GM21367 (cell line): ENCODE results near the gene EAF2.
"Not testable (repeated sequence)": the region's sequence is repeated elsewhere in the genome, so short reads cannot be mapped to it uniquely, and the experiment has no call there.

Experiments used
- ATAC-seq: cut with Tn5 transposase; IDR thresholded peaks from one replicate; pipeline ENCODE4 v1.9.1; 2021; ENCODE audit not compliant: unreplicated experiment

The EAF2 gene

DNA sequence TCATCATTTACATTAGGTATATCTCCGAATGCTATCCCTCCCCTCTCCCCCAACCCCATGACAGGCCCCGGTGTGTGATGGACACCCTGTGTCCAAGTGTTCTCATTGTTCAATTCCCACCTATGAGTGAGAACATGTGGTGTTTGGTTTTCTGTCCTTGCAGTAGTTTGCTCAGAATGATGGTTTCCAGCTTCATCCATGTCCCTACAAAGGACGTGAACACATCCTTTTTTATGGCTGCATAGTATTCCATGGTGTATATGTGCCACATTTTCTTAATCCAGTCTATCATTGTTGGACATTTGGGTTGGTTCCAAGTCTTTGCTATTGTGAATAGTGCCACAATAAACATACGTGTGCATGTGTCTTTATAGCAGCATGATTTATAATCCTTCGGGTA lies 22.8 kb downstream of the EAF2 start:
- ATAC-seq = not testable (repeated sequence)

DNA sequence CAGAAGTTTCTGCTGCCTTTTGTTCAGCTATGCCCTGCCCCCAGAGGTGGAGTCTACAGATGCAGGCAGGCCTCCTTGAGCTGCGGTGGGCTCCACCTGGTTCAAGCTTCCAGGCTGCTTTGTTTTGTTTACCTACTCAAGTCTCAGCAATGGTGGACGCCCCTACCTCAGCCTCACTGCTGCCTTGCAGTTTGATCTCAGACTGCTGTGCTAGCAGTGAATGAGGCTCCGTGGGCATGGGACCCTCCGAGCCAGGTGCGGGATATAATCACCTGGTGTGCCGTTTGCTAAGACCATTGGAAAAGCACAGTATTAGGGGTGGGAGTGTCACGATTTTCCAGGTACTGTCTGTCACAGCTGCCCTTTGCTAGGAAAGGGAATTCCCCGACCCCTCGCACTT lies 28.2 kb downstream of the EAF2 start:
- ATAC-seq = not testable (repeated sequence)

DNA sequence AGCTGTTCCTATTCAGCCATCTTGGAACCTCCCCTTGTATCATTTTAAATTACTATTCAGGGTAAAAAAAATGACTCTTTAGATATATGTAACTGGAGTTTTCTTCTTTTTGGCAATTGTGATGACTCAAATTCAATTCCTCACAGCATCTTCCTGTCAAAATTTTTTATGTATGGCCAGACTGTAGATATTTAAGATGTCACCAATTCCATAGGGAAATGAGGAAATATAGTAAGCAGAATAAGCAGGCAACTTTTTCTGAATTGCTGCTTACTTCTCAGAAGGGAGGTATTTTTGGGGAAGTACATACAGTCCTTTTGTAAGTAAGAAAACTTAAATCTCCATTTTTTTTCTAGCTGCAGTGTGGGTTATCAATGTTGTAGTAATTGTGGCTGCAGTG lies 28.8 kb downstream of the EAF2 start:
- no peak for ATAC-seq

DNA sequence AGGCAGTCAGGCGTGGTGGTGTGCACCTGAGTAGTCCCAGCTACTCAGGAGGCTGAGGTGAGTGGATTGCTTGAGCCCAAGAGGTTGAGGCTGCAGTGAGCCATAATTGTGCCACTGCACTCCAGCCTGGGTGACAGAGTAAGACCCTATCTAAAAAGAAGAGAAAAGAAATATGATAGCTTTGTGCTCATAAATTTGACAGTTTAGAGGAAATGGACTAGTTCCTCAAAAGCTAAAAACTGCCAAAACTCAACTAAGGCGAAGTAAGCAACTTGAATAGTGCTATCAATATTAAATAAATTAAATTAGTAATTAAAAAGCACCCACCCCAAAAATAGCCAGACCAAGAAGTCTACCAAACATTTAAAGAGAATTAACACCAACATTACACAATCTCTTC lies 34.7 kb downstream of the EAF2 start:
- no peak for ATAC-seq

DNA sequence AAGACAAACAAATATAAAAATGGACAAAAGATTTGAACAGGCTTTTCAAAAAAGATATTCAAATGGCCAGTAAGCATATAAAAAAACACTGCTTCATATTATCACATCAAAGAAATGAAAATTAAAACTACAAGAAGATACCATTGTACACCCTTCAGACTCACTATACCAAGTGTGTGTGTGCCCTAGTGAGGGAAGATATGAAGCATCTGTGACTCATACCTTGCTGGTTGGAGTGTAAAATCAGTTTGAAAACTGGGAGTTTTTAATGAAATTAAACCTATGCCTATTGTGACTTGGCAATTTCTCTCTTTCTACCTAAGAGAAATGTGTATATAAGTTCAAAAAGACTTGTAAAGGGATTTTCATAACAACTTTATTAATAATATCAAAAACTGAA lies 35.7 kb downstream of the EAF2 start:
- no peak for ATAC-seq

DNA sequence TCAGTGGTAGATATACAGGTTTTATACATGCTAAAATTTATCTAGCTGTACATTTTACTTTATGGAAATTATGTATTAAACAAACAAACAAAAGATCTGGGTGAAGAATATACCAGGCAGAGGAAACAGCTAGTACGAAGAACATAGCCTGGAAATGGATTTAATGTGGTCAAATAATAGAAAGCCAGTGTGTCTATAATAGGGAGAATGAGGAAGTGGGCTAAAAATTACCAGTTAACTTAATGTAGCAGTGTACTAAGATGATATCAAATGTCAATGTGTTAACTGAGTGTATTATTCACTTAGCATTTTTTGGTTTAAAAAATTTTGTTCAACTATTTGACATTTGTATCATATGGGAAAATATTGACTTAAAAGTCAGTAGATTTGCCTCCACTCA lies 36.4 kb downstream of the EAF2 start:
- ATAC-seq = no peak

DNA sequence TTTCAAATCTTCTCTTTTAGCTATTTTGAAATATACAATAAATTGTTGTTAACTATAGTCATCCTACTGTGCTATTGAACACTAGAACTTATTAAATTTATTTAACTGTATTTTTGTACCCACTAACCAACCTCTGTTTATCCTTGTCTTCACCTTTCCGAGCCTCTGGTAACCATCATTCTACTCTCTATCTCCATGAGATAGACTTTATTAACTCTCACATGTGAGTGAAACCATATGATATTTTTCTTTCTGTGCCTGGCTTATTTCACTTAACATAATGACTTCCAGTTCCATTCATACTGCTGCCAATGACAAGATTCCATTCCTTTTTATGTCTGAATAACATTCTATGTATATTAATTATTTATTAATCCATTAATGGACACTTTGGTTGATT lies 43.4 kb downstream of the EAF2 start:
- ATAC-seq = no peak

DNA sequence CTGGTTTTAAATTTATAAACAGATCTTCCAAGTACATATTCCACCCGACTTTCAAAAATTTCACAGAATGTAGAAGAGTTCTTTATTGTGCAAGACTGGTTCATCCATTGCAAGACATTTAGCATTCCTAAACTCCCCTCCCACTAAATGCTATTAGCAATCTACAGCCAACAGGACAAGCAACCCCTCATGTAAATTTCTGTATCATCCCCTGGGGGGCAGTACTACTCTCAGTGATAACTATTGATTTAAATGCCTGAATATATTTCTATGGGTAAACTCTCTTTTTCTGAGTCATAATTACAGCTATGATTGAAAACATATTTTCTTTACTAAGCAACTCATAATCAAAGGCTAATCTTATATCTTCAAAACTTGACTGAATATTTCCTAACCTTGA lies 48.5 kb downstream of the EAF2 start:
- no peak for ATAC-seq

DNA sequence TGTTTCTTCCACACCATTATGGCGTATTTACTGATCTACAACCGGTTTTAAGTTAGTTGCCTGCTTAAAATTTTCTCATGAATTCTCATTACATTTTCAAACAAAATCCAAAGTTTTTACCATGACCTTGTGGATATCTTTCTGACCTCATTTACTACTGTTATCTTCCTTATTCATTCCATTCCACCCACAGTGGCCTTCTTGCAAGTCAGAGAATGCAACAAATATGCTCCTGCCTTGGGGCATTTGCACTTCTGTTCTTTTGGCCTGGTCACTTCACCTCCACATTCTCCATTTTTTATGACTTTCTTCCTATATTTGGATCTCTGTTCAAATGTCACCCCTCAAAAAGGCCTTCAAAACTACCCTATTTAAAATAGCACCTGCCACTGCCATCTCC lies 50.4 kb downstream of the EAF2 start:
- no peak for ATAC-seq

DNA sequence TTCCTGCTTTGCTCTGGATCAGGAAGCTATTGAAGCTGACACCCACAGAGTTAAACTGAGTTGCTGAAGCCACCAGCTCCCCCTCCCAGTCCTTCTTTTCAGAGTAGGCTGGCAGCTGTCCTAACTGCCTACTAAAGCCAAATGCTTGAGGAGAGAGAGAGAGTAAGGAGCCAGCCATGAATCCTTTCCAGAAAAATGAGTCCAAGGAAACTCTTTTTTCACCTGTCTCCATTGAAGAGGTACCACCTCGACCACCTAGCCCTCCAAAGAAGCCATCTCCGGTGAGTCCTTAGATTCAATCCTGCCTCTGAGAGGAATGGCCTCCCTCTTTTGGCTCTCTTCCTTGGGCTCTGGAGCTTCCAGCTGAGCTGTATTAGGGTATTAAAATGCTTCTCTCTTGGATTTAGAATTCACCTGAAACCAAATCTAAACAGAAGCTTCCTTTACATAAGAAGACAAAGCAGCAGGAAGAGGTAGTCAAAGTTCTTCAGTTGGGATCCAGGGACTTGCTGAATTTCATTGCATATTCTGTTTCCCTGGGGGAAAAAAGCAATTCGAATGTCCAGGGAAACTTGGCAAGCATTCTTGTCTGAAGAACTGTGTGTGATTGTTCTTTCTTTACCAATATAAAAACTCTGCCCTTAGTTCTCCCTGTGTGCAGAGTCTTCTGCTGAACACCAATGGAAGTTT lies 59.4 kb downstream of the EAF2 start, which contains the start of gene SLC15A2:
Gene SLC15A2, plus strand, starts transcription at position 101 of the 690 bp plus-strand sequence. Its CDS starts 76 bp downstream, at position 177.
- ATAC-seq = no peak

DNA sequence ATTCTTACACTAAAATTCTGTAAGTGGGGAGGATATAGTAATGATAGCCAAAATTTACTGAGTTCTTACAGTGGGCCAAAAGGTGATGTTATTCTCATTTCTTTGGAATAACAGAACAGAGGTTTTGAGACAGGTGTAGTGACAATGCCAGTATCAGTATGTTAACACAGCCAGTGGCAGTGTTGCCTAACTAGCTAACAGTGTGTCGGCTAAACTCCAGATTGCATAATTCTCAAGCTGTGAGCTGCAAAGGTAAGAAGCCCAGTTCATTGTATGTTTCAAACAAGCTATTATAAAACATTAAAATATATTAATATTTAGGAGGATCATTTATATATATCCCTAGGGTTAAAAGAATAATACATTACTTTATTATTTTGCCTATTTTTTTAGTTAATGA lies 60.1 kb downstream of the EAF2 start:
- ATAC-seq = no peak

DNA sequence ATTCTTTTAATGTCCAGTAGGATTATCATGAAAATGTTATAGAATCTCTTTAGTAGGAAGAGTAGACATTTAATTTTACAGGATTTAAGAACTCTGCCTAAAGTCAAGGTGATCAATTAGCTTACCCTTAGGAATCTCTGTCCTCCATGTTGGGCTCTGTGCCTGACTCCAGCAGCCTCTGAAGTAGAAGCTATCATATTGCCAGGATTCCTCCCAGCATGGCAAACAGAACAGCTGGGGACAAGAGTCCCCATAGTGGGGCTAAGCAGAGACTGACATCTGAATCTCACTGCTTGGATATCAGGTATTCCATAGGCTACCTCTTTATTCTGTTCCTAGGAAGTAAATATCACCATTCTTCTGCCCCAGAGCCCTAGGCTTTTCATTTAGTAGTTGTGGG lies 60.7 kb downstream of the EAF2 start:
- ATAC-seq = no peak

DNA sequence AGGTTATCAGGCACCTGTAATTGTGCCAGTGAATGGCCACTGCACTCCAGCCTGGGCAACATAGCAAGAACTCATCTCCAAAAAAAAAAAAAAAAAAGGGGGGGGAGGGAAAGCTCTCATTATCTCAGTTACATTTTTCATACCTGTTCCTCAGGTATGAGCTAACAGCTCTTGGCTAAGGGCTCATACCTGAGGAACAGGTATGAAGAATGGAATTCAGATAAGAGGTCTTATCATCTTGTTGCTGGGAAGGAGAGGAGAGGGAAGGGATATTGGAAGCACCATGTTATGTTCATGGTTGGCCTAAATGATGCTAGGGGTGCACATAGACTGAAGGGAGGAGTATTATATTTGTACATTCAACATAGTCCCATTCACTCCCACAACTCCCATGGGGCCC lies 61.8 kb downstream of the EAF2 start:
- no peak for ATAC-seq

DNA sequence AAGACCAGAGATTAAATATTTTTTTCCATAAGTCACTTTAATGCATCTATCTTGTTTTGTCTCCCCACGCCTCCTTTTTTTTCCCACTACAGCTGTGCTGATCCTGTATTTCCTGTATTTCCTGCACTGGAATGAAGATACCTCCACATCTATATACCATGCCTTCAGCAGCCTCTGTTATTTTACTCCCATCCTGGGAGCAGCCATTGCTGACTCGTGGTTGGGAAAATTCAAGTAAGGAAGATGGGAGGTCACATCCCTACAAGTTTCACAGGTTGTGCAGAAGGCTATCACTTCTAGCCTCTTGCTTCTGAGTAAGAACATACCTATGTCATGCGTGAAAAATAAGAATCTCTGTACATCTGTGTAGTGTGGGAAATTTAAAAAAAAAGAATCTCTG lies 62.3 kb downstream of the EAF2 start:
- no peak for ATAC-seq

DNA sequence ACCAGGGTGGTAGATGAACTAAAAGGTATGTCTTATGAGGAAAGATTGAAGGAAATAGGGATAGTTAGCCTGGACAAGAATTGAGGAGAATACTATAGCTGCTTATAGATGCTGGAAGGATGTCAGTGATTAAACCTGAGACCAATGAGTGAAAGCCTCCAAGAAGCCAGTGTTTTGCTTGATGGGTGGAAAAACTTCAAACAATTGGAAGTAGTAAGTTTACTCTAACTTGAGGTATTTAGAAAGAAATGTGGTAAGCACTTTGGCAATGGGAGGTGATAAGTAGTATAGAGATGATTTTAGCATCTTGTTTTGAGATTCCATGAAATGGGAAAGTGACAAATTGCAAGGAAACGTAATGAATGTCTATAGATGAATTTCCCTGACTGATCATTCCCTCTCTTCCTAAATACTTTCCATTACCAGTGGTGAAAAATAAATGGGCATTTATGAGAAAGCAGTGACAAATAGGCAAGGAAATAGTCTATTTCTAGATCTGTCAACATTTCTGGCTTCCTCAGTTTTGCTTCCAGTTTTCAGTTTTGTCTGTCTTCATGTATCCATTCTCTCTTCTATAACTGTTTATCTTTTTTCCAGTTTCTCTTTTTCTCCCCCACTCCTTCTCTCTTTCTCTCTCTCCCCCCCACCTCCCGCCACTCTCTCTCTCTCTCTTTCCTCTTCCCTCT lies 78.4 kb downstream of the EAF2 start:
- no peak for ATAC-seq

DNA sequence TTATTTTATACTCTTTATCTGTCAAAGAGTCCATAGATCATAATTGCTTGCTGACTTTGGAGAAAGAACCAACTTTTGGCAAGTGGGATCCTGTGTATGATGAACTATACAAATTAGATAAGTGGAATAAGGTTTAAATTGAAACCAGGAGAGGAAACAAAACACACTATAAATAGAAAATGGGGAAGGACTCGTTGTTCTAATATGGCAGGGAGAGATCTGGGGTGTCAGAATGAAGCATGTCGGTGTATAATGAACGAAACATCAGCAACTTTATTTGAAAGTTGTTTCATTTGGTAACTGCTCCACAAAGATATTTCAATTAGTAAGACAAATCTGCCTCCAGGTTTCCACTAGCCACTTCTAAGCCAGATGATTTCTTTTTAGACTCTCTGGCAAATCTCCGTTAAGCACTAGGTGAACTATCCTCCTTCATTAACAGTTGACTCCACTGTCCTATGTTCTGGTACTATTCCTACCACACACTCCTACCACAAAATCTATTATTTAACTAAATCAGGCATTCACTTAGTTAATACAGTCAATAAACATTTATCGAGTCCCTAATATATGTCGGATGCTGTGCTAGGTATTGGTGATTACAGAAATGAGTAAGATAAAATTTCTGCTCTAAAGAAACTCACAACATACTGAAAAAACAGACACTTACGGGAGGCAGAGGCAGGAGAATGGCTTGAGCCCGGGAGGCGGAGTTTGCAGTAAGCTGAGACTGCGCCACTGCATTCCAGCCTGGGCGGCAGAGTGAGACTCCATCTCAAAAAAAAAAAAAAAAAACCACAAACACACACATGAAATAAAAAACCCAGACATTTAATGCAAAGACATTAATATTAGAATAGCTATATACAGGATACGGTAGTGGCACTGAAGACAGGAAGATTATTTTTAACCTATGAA lies 79.3 kb downstream of the EAF2 start:
- no peak for ATAC-seq

DNA sequence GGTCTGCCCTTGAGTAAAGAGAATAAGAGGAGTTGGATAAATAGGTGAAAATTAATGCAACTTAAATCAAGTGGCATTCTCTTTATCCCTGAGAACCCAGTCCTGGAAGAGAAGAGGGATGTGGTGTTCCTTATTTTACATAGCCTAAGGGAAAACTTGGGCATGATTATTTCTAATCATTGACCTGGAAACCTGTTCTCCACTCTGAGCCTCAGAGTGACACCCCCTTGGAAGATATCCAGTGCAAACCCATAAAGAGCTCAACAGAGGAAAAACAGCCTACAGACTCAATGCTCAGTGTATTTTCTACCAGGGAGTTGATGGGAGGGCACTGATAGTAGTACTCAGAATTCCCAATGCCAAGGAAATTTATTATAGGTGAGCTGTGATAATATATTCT lies 81.2 kb downstream of the EAF2 start:
- ATAC-seq = no peak

DNA sequence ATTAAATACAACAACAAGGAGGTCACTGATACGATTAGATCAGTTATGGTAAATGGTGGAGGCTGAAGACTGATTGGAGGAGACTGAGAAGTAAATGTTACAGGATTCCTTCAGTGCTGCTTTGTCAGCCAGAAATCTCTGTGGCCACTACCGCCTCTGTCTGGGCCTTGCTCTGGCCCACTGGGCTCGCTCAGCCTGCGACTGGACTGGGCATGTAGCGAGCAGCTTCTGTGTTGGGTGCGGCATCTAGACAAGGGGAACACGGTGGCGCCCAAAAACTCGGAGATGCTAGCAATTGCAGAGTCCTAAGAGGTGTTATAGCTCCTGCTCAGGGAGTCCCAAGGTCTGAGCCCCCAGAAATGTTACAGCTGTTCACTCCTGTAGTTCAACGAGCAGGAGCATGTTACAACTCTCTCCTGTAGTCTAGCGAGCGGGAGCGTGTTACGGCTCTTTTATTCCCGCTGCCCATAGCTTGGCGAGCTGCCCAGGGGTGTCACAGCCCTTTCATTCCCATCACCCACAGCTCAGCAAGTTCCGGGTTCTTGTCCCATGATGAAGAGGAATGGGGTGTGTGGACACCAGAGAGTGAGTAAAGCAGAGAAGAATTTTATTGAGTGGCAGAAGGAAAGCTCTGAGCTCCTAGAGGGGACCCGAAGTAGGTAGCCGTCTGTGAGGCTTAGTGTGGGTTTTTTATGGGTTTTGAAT lies 83.9 kb downstream of the EAF2 start:
- no peak for ATAC-seq

DNA sequence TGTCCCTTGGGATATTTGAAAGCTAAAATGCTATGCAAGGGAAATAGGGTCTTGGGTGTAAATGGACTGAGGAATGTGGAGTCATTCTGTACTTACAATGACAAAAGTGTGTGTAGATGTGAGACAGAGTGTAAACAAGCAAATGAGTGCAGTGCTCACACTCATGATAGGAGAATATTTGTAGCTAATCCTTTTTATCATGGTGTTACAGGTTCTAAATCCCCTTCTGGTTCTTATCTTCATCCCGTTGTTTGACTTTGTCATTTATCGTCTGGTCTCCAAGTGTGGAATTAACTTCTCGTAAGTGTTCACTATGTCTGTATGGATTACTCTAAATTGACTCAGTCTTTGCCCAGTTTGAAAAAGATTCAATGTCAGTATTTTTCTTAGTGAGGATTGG lies 89.7 kb downstream of the EAF2 start:
- no peak for ATAC-seq

DNA sequence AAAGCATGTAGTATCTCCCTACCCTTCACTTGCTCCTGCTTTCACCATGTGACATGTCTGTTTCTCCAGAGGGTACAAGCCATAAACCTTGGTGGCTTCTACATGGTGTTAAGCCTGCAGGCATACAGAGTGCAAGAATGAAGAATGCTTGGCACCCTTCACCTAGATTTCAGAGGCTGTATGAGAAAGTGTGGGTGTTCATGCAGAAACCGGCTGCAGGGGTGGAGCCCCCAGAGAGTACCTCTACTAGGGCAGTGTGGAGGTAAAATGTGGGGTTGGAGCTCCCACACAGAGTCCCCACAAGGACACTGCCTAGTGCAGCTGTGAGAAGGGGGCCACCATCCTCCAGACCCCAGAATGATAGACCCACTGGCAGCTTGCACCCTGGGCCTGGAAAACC lies 91.4 kb downstream of the EAF2 start:
- no peak for ATAC-seq
